OCI-LY7 (cell line): ENCODE measurements around the gene KRTCAP2. TPM values are rescaled to one million over a fixed set of nuclear protein-coding genes. Genes with fewer than 3 reads are reported as not detected.

Experiments used
- BruUV-seq: library from RNA; stranded (reverse); fragments of 400-500 nt; replicated peaks from 2 replicates; lab custom pipeline; 2021; lab: Mats Ljungman, UMichigan
- CTCF ChIA-PET: fragments of 300-600 bp; sonication (Branson Sonifier 250); formaldehyde crosslinking; loops from one replicate; lab custom pipeline; 2022; ENCODE audit warnings: antibody characterized with exemption; ENCODE audit not compliant: unreplicated experiment; lab: Charles Lee
- POLR2A ChIA-PET: fragments of 300-600 bp; sonication (Branson Sonifier 250); formaldehyde crosslinking; loops from one replicate; lab custom pipeline; 2022; ENCODE audit warnings: antibody characterized with exemption; lab: Charles Lee
- DNase-seq: peaks from one replicate; pipeline ENCODE4 v3.0.0-alpha.2; 2015; ENCODE audit warnings: low spot score
- H2AFZ ChIP-seq: fragments of 200-600 bp; sonication (generic), shearing (Covaris generic); 2 replicates; pipeline ENCODE4 v1.6.1; 2014; ENCODE audit warnings: mild to moderate bottlenecking, antibody characterized with exemption, low read length, moderate library complexity
- H3K27ac ChIP-seq: fragments of 200-600 bp; sonication (generic); 2 replicates; pipeline ENCODE4 v1.5.1; 2014; ENCODE audit warnings: mixed run types, low read depth, mild to moderate bottlenecking, moderate library complexity, low read length, inconsistent platforms; ENCODE audit not compliant: poor library complexity, severe bottlenecking
- H3K36me3 ChIP-seq: fragments of 200-600 bp; sonication (generic); 2 replicates; pipeline ENCODE4 v1.6.1; 2014; ENCODE audit warnings: mild to moderate bottlenecking, antibody characterized with exemption, low read length, moderate library complexity, mixed read lengths; ENCODE audit not compliant: insufficient read depth
- H3K4me1 ChIP-seq: fragments of 200-600 bp; sonication (generic); 2 replicates; pipeline ENCODE4 v1.5.1; 2014; ENCODE audit warnings: mild to moderate bottlenecking, low read length; ENCODE audit not compliant: insufficient read depth, poor library complexity, severe bottlenecking
- H3K4me2 ChIP-seq: fragments of 200-600 bp; sonication (generic); 2 replicates; pipeline ENCODE4 v1.6.1; 2014; ENCODE audit warnings: mild to moderate bottlenecking, low read length
- H3K4me3 ChIP-seq: fragments of 200-600 bp; sonication (generic); 2 replicates; pipeline ENCODE4 v1.5.1; 2014; ENCODE audit warnings: mild to moderate bottlenecking, low read depth, low read length; ENCODE audit not compliant: poor library complexity, severe bottlenecking
- H3K79me2 ChIP-seq: fragments of 200-600 bp; sonication (generic); 2 replicates; pipeline ENCODE4 v1.6.1; 2016; ENCODE audit warnings: low read depth, mild to moderate bottlenecking, low read length, moderate library complexity, mixed read lengths; ENCODE audit not compliant: insufficient read depth
- H3K9me2 ChIP-seq: fragments of 200-600 bp; sonication (generic); 2 replicates; pipeline ENCODE4 v1.6.1; 2016; ENCODE audit warnings: mild to moderate bottlenecking, low read length, mixed read lengths; ENCODE audit not compliant: insufficient read depth
- H3K9me3 ChIP-seq: fragments of 200-600 bp; sonication (generic); 2 replicates; pipeline ENCODE4 v1.6.1; 2014; ENCODE audit warnings: mild to moderate bottlenecking, mixed run types, low read length, mixed read lengths
- H4K20me1 ChIP-seq: fragments of 200-600 bp; sonication (generic); 2 replicates; pipeline ENCODE4 v1.6.1; 2014; ENCODE audit warnings: mild to moderate bottlenecking, antibody characterized with exemption, low read length, moderate library complexity, mixed read lengths; ENCODE audit not compliant: insufficient read depth
- CTCF ChIP-seq: fragments of 200-600 bp; sonication (generic); conservative IDR thresholded peaks from 2 replicates; pipeline ENCODE4 v1.5.1; 2014; ENCODE audit warnings: mild to moderate bottlenecking, antibody characterized with exemption, low read length, moderate library complexity, mixed read lengths
- EZH2phosphoT487 ChIP-seq: fragments of 200-600 bp; sonication (generic); IDR thresholded peaks from 2 replicates; pipeline ENCODE4 v1.6.1; 2018; ENCODE audit warnings: low read depth, borderline replicate concordance, mild to moderate bottlenecking, mixed run types, antibody characterized with exemption, low read length, moderate library complexity, mixed read lengths
- intact Hi-C: fragments of 100-400 bp; cut with micrococcal nuclease; formaldehyde crosslinking; loops from one replicate; pipeline ENCODE4 v1.10.0; 2022; ENCODE audit not compliant: unreplicated experiment
- total RNA-seq, 2 experiments: library from RNA; depleted of rRNA in 1 of 2; stranded (reverse); fragments of >200 nt in 1 of 2; shearing (Covaris generic) in 1 of 2; gene quantifications; 2 replicates each; pipeline ENCODE4 v1.2.3, GENCODE V29; 2014 to 2022

The KRTCAP2 gene
- total RNA-seq, 2 experiments from 2014 or later: 128 to 141 TPM

- H3K4me2 ChIP-seq: peak overlapping the region; percentile 91
- H3K36me3 ChIP-seq: peaks cover 13% of the 10 kb centered on the region; the same call in 1 of the 2 replicates
- intact Hi-C loops: no loop called here
- no peak overlapping the region for H2AFZ ChIP-seq
- H3K79me2 ChIP-seq: peaks cover 7% of the 10 kb centered on the region; the same call in 1 of the 2 replicates
- no peaks in the 10 kb centered on the region for H4K20me1 ChIP-seq
- no peaks in the 10 kb centered on the region for H3K9me2 ChIP-seq
- H3K4me3 ChIP-seq: peak overlapping the region; percentile 81
- H3K4me1 ChIP-seq: peaks cover 25% of the 10 kb centered on the region
- peak overlapping the region; percentile 28 for H3K27ac ChIP-seq
- ChIA-PET POLR2A (interaction anchor here (0.6 to 1.5 kb wide), 3 partner anchors 32 to 1349 kb away, joined by 3 to 6 read pairs (median 5); partner anchors contain the start of gene KRTCAP2), CTCF (interaction anchor here (0.8 kb wide), 1 partner anchor 46 kb away, joined by 3 read pairs; no protein-coding TSS in a partner anchor)
- no TSS peak for BruUV-seq
- H3K9me3 ChIP-seq: no peaks in the 10 kb centered on the region
- DNase-seq: peak; percentile 27
- TF ChIP-seq CTCF: no peak
- TF ChIP-seq EZH2phosphoT487: no peak
Measured at GRCh38 chr1:155136748-155137147, 36.4 kb downstream of the KRTCAP2 start.

GRCh38 chr1:155135415-155136028 lies 37.6 kb downstream of the KRTCAP2 start, which contains the start of gene SLC50A1:
SLC50A1 (plus strand) TSS chr1:155135852; CDS start chr1:155135912, 60 bp downstream.
- no TSS peak for BruUV-seq

More at GRCh38 chr1:155135415-155136028, 37.6 kb downstream of the KRTCAP2 start, which contains the start of gene SLC50A1:
- POLR2A ChIA-PET: interaction anchor here (0.5 to 1.4 kb wide), 2 partner anchors 16 to 1136 kb away, joined by 3 read pairs; no protein-coding TSS in a partner anchor
- Histone ChIP-seq H3K4me1 (peaks cover 25% of the 10 kb centered on the region), H3K9me3 (no peaks in the 10 kb centered on the region), H2AFZ (peak within 1 kb of the TSS; percentile 65; the same call in 1 of the 2 replicates), H3K27ac (peak within 1 kb of the TSS; percentile 67), H4K20me1 (no peaks in the 10 kb centered on the region), H3K4me2 (peak within 1 kb of the TSS; percentile 91), H3K36me3 (peaks cover 13% of the 10 kb centered on the region; the same call in 1 of the 2 replicates), H3K79me2 (peaks cover 7% of the 10 kb centered on the region; the same call in 1 of the 2 replicates), H3K9me2 (no peaks in the 10 kb centered on the region), H3K4me3 (peak within 1 kb of the TSS; percentile 81)
- intact Hi-C loops: no loop called here
- no peak for TF ChIP-seq EZH2phosphoT487
- TF ChIP-seq CTCF: 0 out of 2 replicates have a peak, but pooled peaks have one; percentile 16
- DNase-seq: peak; percentile 92
- CTCF ChIA-PET: no interaction called here
